T follicular helper cell (primary cell): Measurements from ENCODE around the gene LHPP.

Experiments
- DNase-seq: peaks from one replicate; pipeline ENCODE4 v3.0.0-alpha.2; 2020; ENCODE audit warnings: low read depth

LHPP gene

GRCh38 chr10:124447751-124448466 lies 13.7 kb upstream of the LHPP start:
- DNase-seq, result no peak

- no peak for DNase-seq
Measured at GRCh38 chr10:124448696-124449169, 12.9 kb upstream of the LHPP start.

DNA sequence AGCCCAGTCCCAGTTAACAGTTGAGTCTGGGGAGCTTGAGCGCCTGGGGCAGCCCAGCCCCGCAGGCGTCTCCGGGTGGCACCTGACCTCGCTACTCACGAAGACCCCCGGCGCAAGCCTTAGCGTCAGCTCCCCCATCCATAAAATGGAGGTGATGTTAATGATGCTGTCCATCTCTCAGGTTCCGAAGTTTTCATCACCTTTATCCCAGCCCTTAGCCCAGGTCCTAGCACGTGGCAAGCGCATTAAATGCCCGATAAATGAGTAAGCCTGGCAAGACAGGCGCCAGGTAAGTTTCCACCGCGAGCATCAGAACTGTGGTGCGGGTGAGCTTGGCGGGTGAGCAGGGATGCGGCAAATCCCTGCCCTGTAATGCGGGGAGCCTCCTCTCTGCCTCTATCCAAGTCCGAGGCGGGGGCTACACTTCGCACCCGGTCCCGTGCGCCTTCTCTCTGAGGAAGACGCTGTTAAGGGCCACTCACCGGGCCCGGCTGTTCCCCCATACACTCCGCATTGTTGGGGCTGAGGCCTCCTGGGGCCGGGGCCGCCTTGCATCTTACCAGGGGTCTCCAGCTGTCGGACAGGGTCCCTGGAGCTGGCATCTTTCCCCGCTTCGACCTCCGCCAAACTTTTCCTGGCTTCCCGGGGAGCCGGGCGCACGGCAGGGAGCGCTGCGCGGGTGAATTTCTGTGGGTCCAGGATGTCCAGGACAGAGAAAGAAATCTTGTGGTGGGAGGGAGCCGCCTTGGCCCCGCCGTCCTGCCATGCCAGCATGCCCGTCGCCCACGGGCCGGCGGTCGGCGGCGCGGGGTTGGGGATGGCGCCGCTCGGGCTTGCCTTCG lies 12.2 kb upstream of the LHPP start:
- no peak for DNase-seq

DNA sequence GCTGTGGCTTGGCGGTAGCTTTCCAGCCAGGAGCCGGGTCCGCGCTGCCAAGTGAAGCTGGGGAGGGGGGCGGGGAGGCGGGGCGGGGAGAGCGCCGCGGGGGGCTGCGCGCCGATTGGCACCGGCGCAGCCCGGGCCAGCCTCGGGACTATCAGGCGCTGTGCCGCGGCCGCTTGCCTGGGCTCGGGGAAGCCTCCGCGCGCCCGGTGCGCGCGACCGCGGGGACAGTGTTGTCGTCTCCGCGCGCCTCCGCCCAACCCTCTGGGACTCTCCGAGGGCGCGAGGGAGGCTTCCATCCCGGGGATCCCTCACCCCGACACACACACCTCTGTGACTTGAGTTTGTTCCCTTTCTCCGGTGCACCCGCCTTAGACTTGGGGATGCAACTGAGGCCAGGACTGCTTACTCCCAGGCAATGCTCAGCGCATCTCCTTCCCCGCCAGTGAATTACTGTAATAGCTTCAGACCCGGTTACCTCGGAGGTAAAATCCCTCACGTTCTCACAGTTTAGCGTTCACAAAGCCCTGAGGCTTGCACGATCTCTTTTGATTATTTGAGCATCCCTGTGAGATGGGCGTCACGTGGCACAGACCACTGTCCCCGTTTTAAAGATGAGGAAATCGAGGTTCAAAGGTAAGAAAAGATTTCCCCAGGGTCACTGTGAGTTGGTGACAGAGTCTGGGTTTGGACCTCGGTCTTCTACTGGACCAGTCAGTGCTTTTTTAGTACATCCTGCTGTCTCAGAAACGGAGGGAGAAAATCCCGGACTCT lies 11.4 kb upstream of the LHPP start, which contains the start of gene NKX1-2:
Gene NKX1-2, minus strand, starts transcription at position 24 of the 771 bp plus-strand sequence. CDS start 92 bp downstream, outside the sequence.
- no peak for DNase-seq

GRCh38 chr10:124450783-124451057 lies 10.9 kb upstream of the LHPP start:
- DNase-seq, result no peak

DNA sequence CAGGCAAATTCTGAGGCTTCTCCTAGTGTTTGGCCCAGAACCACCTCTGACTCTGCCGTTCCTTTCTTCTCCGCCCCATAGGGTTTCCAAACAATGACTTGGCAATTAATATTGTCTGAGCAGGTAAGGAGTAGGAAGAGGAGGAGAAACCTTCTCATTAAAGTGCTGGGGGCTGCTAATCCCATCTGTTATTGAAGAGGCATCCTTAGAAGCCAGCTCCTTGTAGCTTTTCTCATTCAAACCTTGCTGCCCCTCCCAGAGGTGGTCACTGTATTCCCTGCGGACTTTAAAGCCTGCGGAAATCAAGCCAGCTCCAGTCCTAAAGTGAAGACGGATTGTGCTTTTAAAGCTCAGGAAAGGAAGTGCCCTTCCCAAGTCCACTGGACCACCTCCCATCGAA lies 10.3 kb upstream of the LHPP start:
- DNase-seq, result no peak

GRCh38 chr10:124453960-124454610 lies 7.5 kb upstream of the LHPP start:
- DNase-seq, result no peak

GRCh38 chr10:124455441-124455840 lies 6.2 kb upstream of the LHPP start:
- DNase-seq, result no peak

- no peak for DNase-seq
Measured at GRCh38 chr10:124458473-124458872, 3.1 kb upstream of the LHPP start.

GRCh38 chr10:124458889-124459288 lies 2.7 kb upstream of the LHPP start:
- DNase-seq, result no peak

- no peak for DNase-seq
Measured at GRCh38 chr10:124459395-124459794, 2.2 kb upstream of the LHPP start.

DNA sequence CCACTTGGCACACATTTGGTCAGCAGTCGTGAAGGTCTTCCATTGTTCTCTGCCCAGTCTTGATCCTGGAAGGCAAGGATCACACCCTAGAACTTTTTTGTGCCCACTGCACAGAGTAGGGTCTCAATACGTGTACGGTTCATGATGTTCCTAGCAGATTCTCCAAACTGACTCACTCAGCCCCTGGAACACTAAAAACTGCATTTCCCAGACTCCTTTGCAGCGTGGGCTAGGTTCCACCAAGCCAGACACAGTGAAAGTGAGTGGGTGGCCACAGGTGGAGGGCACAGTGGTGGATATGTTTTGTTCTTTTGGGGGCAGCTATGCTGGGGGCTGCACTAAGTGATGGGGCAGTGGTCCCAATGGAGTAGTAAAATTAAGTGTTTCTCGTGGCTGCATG lies 1.5 kb upstream of the LHPP start:
- no peak for DNase-seq

DNA sequence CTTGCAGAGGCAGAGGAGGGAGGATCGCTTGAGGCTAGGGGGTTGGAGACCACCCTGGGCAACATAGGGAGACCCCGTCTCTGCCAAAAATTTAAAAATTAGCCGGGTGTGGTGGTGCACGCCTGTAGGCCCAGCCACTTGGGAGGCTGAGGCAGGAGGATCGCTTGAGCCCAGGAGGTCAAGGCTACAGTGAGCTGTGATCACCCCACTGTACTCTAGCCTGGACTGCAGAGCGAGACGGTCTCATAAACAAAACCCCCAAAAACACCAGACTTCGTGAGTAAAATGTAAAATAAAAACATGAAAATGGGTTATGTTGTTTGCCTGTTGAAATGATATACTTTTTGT lies 699 bp downstream of the LHPP start:
- DNase-seq, result no peak

- DNase-seq, result no peak
Measured at GRCh38 chr10:124464028-124464965, 2.7 kb downstream of the LHPP start.

DNA sequence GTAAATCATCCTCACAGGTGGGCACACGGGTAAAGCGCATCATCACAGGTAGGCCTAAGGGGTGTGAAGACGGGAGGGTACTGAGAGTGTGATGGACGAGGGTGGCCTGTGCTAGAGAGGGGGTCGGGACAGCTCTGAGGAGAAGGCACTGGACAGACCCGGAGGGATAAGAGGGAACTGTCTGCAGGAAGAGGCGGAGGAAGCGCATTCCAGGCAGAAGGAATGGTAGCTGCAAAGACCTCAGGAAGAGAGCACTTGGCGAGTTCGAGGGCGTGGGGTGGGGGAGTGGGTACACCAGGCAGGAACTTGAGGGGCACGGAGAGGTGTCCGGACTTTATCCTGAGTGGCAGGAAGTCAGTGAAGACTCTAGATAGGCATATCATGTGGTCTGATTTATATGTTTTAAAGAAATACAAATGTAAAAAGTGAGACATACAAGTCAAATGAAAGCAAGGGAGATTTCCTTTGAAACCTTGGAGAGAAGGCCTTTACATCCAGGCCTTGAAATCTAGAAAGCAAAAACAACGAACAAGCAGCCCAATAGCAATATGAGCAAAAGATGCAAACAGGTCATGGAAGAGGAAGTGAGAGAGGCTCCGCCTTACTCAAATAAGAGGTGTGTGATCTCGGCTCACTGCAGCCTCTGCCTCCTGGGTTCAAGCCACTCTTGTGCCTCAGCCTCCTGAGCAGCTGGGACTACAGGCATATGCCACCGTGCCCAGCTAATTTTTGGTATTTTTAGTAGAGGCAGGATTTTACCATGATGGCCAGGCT lies 3.6 kb downstream of the LHPP start:
- DNase-seq, result no peak

DNA sequence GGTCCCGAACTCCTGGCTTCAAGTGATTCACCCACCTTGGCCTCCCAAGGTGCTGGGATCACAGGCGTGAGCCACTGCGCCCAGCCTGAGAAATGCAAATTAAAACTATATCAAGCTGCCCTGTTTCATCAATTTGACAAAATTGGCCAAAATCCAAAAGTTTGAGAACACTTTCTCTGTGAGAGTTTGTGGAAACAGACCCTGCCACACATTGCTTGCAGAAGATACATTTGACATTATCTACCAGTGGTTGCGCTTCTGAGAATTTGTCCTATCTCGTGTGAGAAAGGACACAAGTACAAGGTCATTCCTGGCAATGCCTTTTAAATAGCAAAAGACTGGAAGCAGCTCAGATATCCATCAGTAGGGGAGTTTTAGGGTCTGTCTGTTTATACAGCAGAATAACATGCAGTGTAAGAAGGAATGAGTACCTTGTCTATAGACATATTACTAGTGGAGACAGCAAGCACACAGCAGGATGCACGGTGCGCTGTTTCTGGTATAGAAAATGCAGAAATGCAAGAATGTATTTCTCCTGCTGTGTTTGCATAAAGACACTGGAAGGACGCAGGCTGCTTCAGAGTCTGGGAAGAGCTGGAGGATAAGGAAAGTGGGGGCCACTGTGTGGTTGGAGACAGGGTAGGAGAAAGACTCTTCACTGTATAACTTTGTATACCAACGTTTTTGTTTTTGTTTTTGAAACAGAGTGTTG lies 4.3 kb downstream of the LHPP start:
- no peak for DNase-seq

- no peak for DNase-seq
Measured at GRCh38 chr10:124467165-124467564, 5.5 kb downstream of the LHPP start.

DNA sequence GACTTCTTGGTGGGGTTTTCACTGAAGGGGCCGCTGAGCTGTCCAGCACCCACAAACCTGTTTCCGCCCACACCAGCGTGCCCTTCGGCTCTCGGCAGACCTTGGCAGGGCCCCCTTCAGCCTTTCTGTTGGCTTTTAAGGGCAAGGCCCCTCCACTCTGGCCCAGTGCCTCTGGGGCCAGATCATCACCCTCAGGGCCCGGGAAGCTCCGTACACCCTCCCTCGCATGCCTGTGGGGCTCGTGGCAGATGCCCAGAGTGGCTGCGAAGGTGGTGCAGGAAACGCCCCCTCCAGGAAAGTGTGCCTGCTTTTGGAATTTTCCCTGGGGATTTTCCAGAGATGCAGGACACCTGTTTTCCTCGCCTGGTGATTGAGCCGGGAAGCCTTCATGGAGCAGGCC lies 7.0 kb downstream of the LHPP start:
- DNase-seq, result no peak

GRCh38 chr10:124469956-124470484 lies 8.4 kb downstream of the LHPP start:
- no peak for DNase-seq
